HepG2 (cell line): ENCODE results near the gene PHRF1. TPM values are rescaled to one million over a fixed set of nuclear protein-coding genes. Genes with fewer than 3 reads are reported as not detected.

Experiments used
- AGO2 ChIP-seq: fragments of 200-400 bp; formaldehyde crosslinking; optimal IDR thresholded peaks from 2 replicates; pipeline ENCODE3; 2017; ENCODE audit warnings: mild to moderate bottlenecking, low read depth, low read length, moderate library complexity
- ATF3 ChIP-seq: sonication (generic); formaldehyde crosslinking; IDR thresholded peaks from 2 replicates; pipeline ENCODE4 v1.4.0; 2020; ENCODE audit warnings: missing genetic modification reagents
- CERS6 ChIP-seq: sonication (generic); formaldehyde crosslinking; IDR thresholded peaks from 2 replicates; pipeline ENCODE4 v1.5.0; 2020; ENCODE audit warnings: missing genetic modification reagents
- FOSL1 ChIP-seq: sonication (generic); formaldehyde crosslinking; IDR thresholded peaks from 2 replicates; pipeline ENCODE4 v1.9.0; 2021; ENCODE audit warnings: missing genetic modification reagents, borderline replicate concordance
- IKZF5 ChIP-seq: IDR thresholded peaks from 2 replicates; pipeline ENCODE4 v1.6.1; 2018; ENCODE audit warnings: missing genetic modification reagents, mild to moderate bottlenecking, missing compliant biosample characterization
- KLF9 ChIP-seq: IDR thresholded peaks from 2 replicates; pipeline ENCODE4 v1.6.1; 2016; ENCODE audit warnings: low read depth
- RELA ChIP-seq: sonication (generic); formaldehyde crosslinking; IDR thresholded peaks from 2 replicates; pipeline ENCODE4 v1.4.0; 2020; ENCODE audit warnings: missing genetic modification reagents
- SMYD3 ChIP-seq: sonication (generic); formaldehyde crosslinking; IDR thresholded peaks from 2 replicates; pipeline ENCODE4 v1.8.1; 2023; ENCODE audit warnings: mild to moderate bottlenecking, missing genetic modification reagents
- SNAPC4 ChIP-seq: sonication (generic); formaldehyde crosslinking; IDR thresholded peaks from 2 replicates; pipeline ENCODE4 v1.4.0; 2020; ENCODE audit warnings: mild to moderate bottlenecking, missing genetic modification reagents
- SRSF1 ChIP-seq: fragments of 200-400 bp; formaldehyde crosslinking; optimal IDR thresholded peaks from 2 replicates; pipeline ENCODE3; 2017; ENCODE audit warnings: mild to moderate bottlenecking, low read depth, low read length, moderate library complexity
- TEAD2 ChIP-seq: sonication (generic); formaldehyde crosslinking; IDR thresholded peaks from 2 replicates; pipeline ENCODE4 v1.9.0; 2021; ENCODE audit warnings: missing genetic modification reagents
- XRCC5 ChIP-seq: fragments of 200-400 bp; formaldehyde crosslinking; optimal IDR thresholded peaks from 2 replicates; pipeline ENCODE3; 2017; ENCODE audit warnings: mild to moderate bottlenecking, low read length
- ZBTB26 ChIP-seq: IDR thresholded peaks from 2 replicates; pipeline ENCODE4 v1.6.1; 2016; ENCODE audit warnings: missing compliant biosample characterization, missing genetic modification reagents, borderline replicate concordance
- ZFP36L1 ChIP-seq: sonication (generic); formaldehyde crosslinking; IDR thresholded peaks from 2 replicates; pipeline ENCODE4 v1.8.0; 2022; ENCODE audit warnings: mild to moderate bottlenecking, missing genetic modification reagents, moderate library complexity
- ZMAT3 ChIP-seq: sonication (generic); formaldehyde crosslinking; conservative IDR thresholded peaks from 2 replicates; pipeline ENCODE4 v1.7.0; 2021; ENCODE audit warnings: missing genetic modification reagents
- ZNF101 ChIP-seq: sonication (generic); formaldehyde crosslinking; IDR thresholded peaks from 2 replicates; pipeline ENCODE4 v1.4.0; 2020; ENCODE audit warnings: mild to moderate bottlenecking, low read depth, missing genetic modification reagents, borderline replicate concordance
- ZNF12 ChIP-seq: sonication (generic); formaldehyde crosslinking; IDR thresholded peaks from 2 replicates; pipeline ENCODE4 v1.5.0; 2020; ENCODE audit warnings: missing genetic modification reagents
- ZNF207 ChIP-seq: fragments of 450-650 bp; IDR thresholded peaks from 2 replicates; pipeline ENCODE4 v1.6.1; 2016; ENCODE audit warnings: antibody characterized with exemption, borderline replicate concordance
- ZNF280B ChIP-seq: sonication (generic); formaldehyde crosslinking; IDR thresholded peaks from 2 replicates; pipeline ENCODE4 v1.5.0; 2020; ENCODE audit warnings: missing genetic modification reagents, mild to moderate bottlenecking, borderline replicate concordance
- ZNF747 ChIP-seq: sonication (generic); formaldehyde crosslinking; IDR thresholded peaks from 2 replicates; pipeline ENCODE4 v1.8.1; 2023; ENCODE audit warnings: missing genetic modification reagents, mild to moderate bottlenecking, borderline replicate concordance
- ZNF761 ChIP-seq: sonication (generic); formaldehyde crosslinking; conservative IDR thresholded peaks from 2 replicates; pipeline ENCODE4 v1.4.0; 2020; ENCODE audit warnings: mild to moderate bottlenecking, missing genetic modification reagents
- polyA plus RNA-seq, 8 experiments: library from polyadenylated mRNA; depleted of rRNA in 3 of 8; stranded (reverse) in 7 of 8; unstranded in 1 of 8; fragments of >200 nt; fragmentation: Illumina TruSeq in 4 of 8; extraction: Trizol in 4 of 8; gene quantifications; 2 replicates each; pipeline versions ENCODE4 v1.2.1 to v1.2.3, GENCODE V29; 2011 to 2016; ENCODE audit warnings: low read depth in 4 of 8, missing spikeins in 1 of 8, mixed read lengths in 1 of 8; ENCODE audit not compliant: insufficient read depth in 1 of 8
- total RNA-seq, 5 experiments: library from RNA; depleted of rRNA; stranded (reverse); fragments of >200 nt; fragmentation: Illumina TruSeq; extraction: Trizol; gene quantifications; 2 replicates each; pipeline ENCODE4 v1.2.3, GENCODE V29; 2016; ENCODE audit warnings: low read depth in 1 of 5

Gene PHRF1
- total and polyA plus RNA-seq, 2 of the 13 experiments (the other 11 are each of a cell fraction or from before 2014, with no cell fraction given), result 8.2 to 16.7 TPM

- TF ChIP-seq FOSL1 (CRISPR knock-in tag) (peak; percentile 94), RELA (CRISPR knock-in tag) (no peak), ATF3 (CRISPR knock-in tag) (peak; percentile 98), ZBTB26 (no peak), SMYD3 (CRISPR knock-in tag) (no peak), ZNF12 (no peak), CERS6 (CRISPR knock-in tag) (no peak), ZMAT3 (peak; percentile 79; the same call in 1 of the 2 replicates), ZFP36L1 (CRISPR knock-in tag) (0 out of 2 replicates have a peak, but pooled peaks have one; percentile 38), ZNF747 (CRISPR knock-in tag) (no peak), AGO2 (no peak), ZNF207 (no peak), SNAPC4 (CRISPR knock-in tag) (no peak), KLF9 (no peak), SRSF1 (no peak), ZNF761 (CRISPR knock-in tag) (no peak), XRCC5 (peak; percentile 71), TEAD2 (CRISPR knock-in tag) (no peak), ZNF101 (no peak), ZNF280B (CRISPR knock-in tag) (no peak), IKZF5 (peak; percentile 79)
Measured at GRCh38 chr11:587978-588380, 11.7 kb downstream of the PHRF1 start (continued).
